ENCODE data around the gene NXNL2. TPM values are rescaled to one million over a fixed set of nuclear protein-coding genes. Genes with fewer than 3 reads are reported as not detected.

Gene NXNL2
- total RNA-seq, 2 experiments from 2014 or later: not detected

- no TSS peak for BruUV-seq (replicated peaks)
Observed at GRCh38 chr9:88524911-88525310, 10.1 kb upstream of the NXNL2 start.

GRCh38 chr9:88527618-88528017, 7.4 kb upstream of the NXNL2 start:
- no peaks in the 10 kb centered on the region for H3K4me1 ChIP-seq (ENCODE audit: insufficient read depth, low read length, poor library complexity, severe bottlenecking)
- H3K4me2 ChIP-seq (ENCODE audit: low read length): no peak overlapping the region
- no peak for DNase-seq (ENCODE audit: low spot score)
- H3K9me3 ChIP-seq (ENCODE audit: low read length): no peaks in the 10 kb centered on the region
- no peaks in the 10 kb centered on the region for H3K9me2 ChIP-seq (ENCODE audit: insufficient read depth, low read length)
- no peaks in the 10 kb centered on the region for H4K20me1 ChIP-seq (ENCODE audit: insufficient read depth, low read length)
- TF ChIP-seq CTCF (conservative IDR thresholded peaks at IDR 0.05; ENCODE audit: low read length) (no peak), EZH2phosphoT487 (IDR thresholded peaks at IDR 0.05; ENCODE audit: borderline replicate concordance, low read depth, low read length) (no peak)
- no peaks in the 10 kb centered on the region for H3K36me3 ChIP-seq (ENCODE audit: insufficient read depth, low read length)
- intact Hi-C loops (cut with micrococcal nuclease; ENCODE audit: unreplicated experiment): no loop called here
- no peak overlapping the region for H2AFZ ChIP-seq (ENCODE audit: low read length)
- BruUV-seq (replicated peaks): no TSS peak
- ChIA-PET CTCF (ENCODE audit: unreplicated experiment) (no interaction called here), POLR2A (no interaction called here)
- no peak overlapping the region for H3K27ac ChIP-seq (ENCODE audit: low read depth, low read length, poor library complexity, severe bottlenecking)
- no peaks in the 10 kb centered on the region for H3K79me2 ChIP-seq (ENCODE audit: insufficient read depth, low read depth, low read length)
- no peak overlapping the region for H3K4me3 ChIP-seq (ENCODE audit: low read depth, low read length, poor library complexity, severe bottlenecking)

More at GRCh38 chr9:88524911-88525310, 10.1 kb upstream of the NXNL2 start:
- TF ChIP-seq CTCF (conservative IDR thresholded peaks at IDR 0.05; ENCODE audit: low read length): no peak
- Histone ChIP-seq H3K9me2 (ENCODE audit: insufficient read depth, low read length) (no peaks in the 10 kb centered on the region), H3K9me3 (ENCODE audit: low read length) (no peaks in the 10 kb centered on the region), H3K36me3 (ENCODE audit: insufficient read depth, low read length) (no peaks in the 10 kb centered on the region), H2AFZ (ENCODE audit: low read length) (no peak overlapping the region), H3K4me2 (ENCODE audit: low read length) (no peak overlapping the region), H3K4me3 (ENCODE audit: low read depth, low read length, poor library complexity, severe bottlenecking) (no peak overlapping the region), H4K20me1 (ENCODE audit: insufficient read depth, low read length) (no peaks in the 10 kb centered on the region), H3K4me1 (ENCODE audit: insufficient read depth, low read length, poor library complexity, severe bottlenecking) (no peaks in the 10 kb centered on the region), H3K27ac (ENCODE audit: low read depth, low read length, poor library complexity, severe bottlenecking) (no peak overlapping the region), H3K79me2 (ENCODE audit: insufficient read depth, low read depth, low read length) (no peaks in the 10 kb centered on the region)
- POLR2A ChIA-PET: no interaction called here
- CTCF ChIA-PET (ENCODE audit: unreplicated experiment): no interaction called here
- DNase-seq (ENCODE audit: low spot score): no peak
- intact Hi-C loops (cut with micrococcal nuclease; ENCODE audit: unreplicated experiment): no loop called here

GRCh38 chr9:88528080-88528790, 6.7 kb upstream of the NXNL2 start:
- Histone ChIP-seq H3K9me3 (ENCODE audit: low read length) (no peaks in the 10 kb centered on the region), H4K20me1 (ENCODE audit: insufficient read depth, low read length) (no peaks in the 10 kb centered on the region), H3K36me3 (ENCODE audit: insufficient read depth, low read length) (no peaks in the 10 kb centered on the region), H3K79me2 (ENCODE audit: insufficient read depth, low read depth, low read length) (no peaks in the 10 kb centered on the region), H3K4me3 (ENCODE audit: low read depth, low read length, poor library complexity, severe bottlenecking) (no peak overlapping the region), H3K27ac (ENCODE audit: low read depth, low read length, poor library complexity, severe bottlenecking) (no peak overlapping the region), H2AFZ (ENCODE audit: low read length) (no peak overlapping the region), H3K4me2 (ENCODE audit: low read length) (no peak overlapping the region), H3K9me2 (ENCODE audit: insufficient read depth, low read length) (no peaks in the 10 kb centered on the region), H3K4me1 (ENCODE audit: insufficient read depth, low read length, poor library complexity, severe bottlenecking) (no peaks in the 10 kb centered on the region)
- DNase-seq (ENCODE audit: low spot score): no peak
- POLR2A ChIA-PET: no interaction called here
- CTCF ChIA-PET (ENCODE audit: unreplicated experiment): no interaction called here
- intact Hi-C loops (cut with micrococcal nuclease; ENCODE audit: unreplicated experiment): no loop called here
- BruUV-seq (replicated peaks): no TSS peak
- TF ChIP-seq CTCF (conservative IDR thresholded peaks at IDR 0.05; ENCODE audit: low read length): no peak

Measured in OCI-LY7 (cell line).